Thoracic aorta (tissue), 2 donors: Measurements from ENCODE around the gene MEOX1. TPM values are rescaled to one million over a fixed set of nuclear protein-coding genes. Genes with fewer than 3 reads are reported as not detected.
A peak's percentile ranks its signal among the peaks of the same experiment; 100 is the strongest.

Experiments
- ATAC-seq: fragments of 150-250 bp; one replicate; pipeline ENCODE4 v1.8.0; 2017; ENCODE audit warnings: low read depth; ENCODE audit not compliant: insufficient number of reproducible peaks, low FRiP score
- DNase-seq: peaks from one replicate; pipeline ENCODE4 v3.0.0-alpha.2; 2020; ENCODE audit warnings: low spot score
- H3K27ac ChIP-seq, 2 donors: fragments of 200-600 bp; sonication (generic); 1 replicate in 1 of 2; 2 replicates in 1 of 2; pipeline ENCODE4 v1.5.1; 2016; ENCODE audit warnings: mild to moderate bottlenecking in 2 of 2, moderate library complexity in 2 of 2
- H3K27me3 ChIP-seq: fragments of 200-600 bp; sonication (generic); replicated peaks from 2 replicates; pipeline ENCODE4 v1.6.0; 2016; ENCODE audit warnings: mild to moderate bottlenecking; ENCODE audit not compliant: insufficient read depth
- H3K36me3 ChIP-seq: fragments of 200-600 bp; sonication (generic); one replicate; pipeline ENCODE4 v1.5.1; 2016
- H3K4me1 ChIP-seq, 2 donors: fragments of 200-600 bp; sonication (generic); 1 replicate in 1 of 2; 2 replicates in 1 of 2; pipeline versions ENCODE4 v1.5.1 to v1.6.0; 2016; ENCODE audit warnings: low read depth in 2 of 2, mild to moderate bottlenecking in 1 of 2; ENCODE audit not compliant: control insufficient read depth in 1 of 2
- H3K4me3 ChIP-seq: fragments of 200-600 bp; sonication (generic); 2 replicates; pipeline ENCODE4 v1.5.1; 2016; ENCODE audit warnings: mild to moderate bottlenecking
- H3K9me3 ChIP-seq: fragments of 200-600 bp; sonication (generic); 2 replicates; pipeline ENCODE4 v1.5.1; 2016
- total RNA-seq, 2 donors: library from RNA; depleted of rRNA; stranded (reverse); fragments of >200 nt; gene quantifications; one replicate each; pipeline versions ENCODE4 v1.1.0 to v1.2.3, GENCODE V29; 2016
- TF ChIP-seq, protein P1 (sequence below): fragments of 200-600 bp; sonication (generic); IDR thresholded peaks from one replicate; pipeline ENCODE4 v1.5.1; 2019; ENCODE audit warnings: antibody characterized with exemption

MEOX1 gene
- total RNA-seq, 2 donors from 2014 or later, result 3.0 to 5.4 TPM

DNA sequence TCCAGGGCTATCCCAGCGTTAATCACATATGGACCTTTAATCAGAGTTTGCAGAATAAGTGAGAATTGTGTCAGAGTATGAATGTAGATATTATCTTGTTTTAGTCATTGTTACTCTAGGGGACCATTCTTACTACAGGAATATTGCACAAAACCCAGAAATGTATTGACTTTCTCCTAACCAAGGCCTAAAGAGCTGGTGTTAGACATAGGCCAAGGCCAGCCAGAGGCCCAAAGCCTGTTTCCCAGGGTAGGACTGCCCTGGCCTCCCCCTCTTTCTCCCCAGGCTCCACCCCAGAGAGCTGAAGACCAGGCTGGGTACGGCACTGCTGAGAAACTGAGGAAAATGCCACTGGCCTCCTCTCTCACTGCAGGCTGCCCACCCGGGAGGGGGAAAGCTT lies 41.9 kb upstream of the MEOX1 start:
- no peaks in the 10 kb centered on the region for H3K27me3 ChIP-seq
- H3K27ac ChIP-seq, result no peak overlapping the region
- DNase-seq, result no peak
- ATAC-seq, result no peak
- H3K4me1 ChIP-seq, result peaks cover 6 to 17% of the 10 kb centered on the region in 2 donors
- no peak overlapping the region for H3K4me3 ChIP-seq
- no peaks in the 10 kb centered on the region for H3K9me3 ChIP-seq
- H3K36me3 ChIP-seq, result no peaks in the 10 kb centered on the region
- TF ChIP-seq, protein P1, sequence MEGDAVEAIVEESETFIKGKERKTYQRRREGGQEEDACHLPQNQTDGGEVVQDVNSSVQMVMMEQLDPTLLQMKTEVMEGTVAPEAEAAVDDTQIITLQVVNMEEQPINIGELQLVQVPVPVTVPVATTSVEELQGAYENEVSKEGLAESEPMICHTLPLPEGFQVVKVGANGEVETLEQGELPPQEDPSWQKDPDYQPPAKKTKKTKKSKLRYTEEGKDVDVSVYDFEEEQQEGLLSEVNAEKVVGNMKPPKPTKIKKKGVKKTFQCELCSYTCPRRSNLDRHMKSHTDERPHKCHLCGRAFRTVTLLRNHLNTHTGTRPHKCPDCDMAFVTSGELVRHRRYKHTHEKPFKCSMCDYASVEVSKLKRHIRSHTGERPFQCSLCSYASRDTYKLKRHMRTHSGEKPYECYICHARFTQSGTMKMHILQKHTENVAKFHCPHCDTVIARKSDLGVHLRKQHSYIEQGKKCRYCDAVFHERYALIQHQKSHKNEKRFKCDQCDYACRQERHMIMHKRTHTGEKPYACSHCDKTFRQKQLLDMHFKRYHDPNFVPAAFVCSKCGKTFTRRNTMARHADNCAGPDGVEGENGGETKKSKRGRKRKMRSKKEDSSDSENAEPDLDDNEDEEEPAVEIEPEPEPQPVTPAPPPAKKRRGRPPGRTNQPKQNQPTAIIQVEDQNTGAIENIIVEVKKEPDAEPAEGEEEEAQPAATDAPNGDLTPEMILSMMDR, result no peak

GRCh38 chr17:43702637-43703036 lies 40.9 kb upstream of the MEOX1 start:
- Histone ChIP-seq H3K27me3 (no peaks in the 10 kb centered on the region), H3K36me3 (no peaks in the 10 kb centered on the region), H3K27ac (peak overlapping the region in 1 of 2 donors; percentile 32), H3K9me3 (no peaks in the 10 kb centered on the region), H3K4me1 (peaks cover 12 to 27% of the 10 kb centered on the region in 2 donors), H3K4me3 (no peak overlapping the region)
- TF ChIP-seq, protein P1, result no peak
- no peak for ATAC-seq
- DNase-seq, result no peak

DNA sequence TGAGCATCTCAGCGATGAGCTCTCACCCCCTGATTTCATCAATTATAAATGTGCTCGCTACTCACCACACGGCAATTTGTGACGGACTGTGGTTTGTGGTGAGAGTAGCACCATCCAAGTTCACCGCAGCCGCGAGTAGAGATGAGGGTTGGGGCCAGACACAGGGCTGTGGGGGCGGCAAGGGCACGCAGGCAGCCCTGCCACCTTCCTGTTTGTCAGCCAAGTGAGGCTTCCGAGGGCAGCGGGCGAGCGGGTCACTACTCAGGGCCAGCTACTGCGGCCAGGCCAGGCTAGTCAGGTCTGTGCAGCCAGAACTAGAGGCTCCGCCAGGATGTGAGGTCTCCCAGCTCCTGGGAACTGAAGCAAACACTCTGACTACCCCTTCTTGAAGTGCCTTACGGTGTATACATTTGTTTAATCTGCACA lies 39.6 kb upstream of the MEOX1 start:
- TF ChIP-seq, protein P1, result no peak
- no peak for ATAC-seq

GRCh38 chr17:43699438-43699756 lies 37.7 kb upstream of the MEOX1 start:
- Histone ChIP-seq H3K27ac (peak overlapping the region; percentile 70 to 77), H3K9me3 (no peaks in the 10 kb centered on the region), H3K36me3 (no peaks in the 10 kb centered on the region), H3K4me3 (no peak overlapping the region), H3K27me3 (no peaks in the 10 kb centered on the region), H3K4me1 (peaks cover 39 to 57% of the 10 kb centered on the region in 2 donors)
- ATAC-seq, result no peak
- TF ChIP-seq, protein P1, result no peak
- no peak for DNase-seq

More for the DNA sequence above, 39.6 kb upstream of the MEOX1 start:
- Histone ChIP-seq H3K9me3 (no peaks in the 10 kb centered on the region), H3K4me3 (no peak overlapping the region), H3K36me3 (no peaks in the 10 kb centered on the region), H3K4me1 (peaks cover 24 to 40% of the 10 kb centered on the region in 2 donors), H3K27ac (no peak overlapping the region), H3K27me3 (no peaks in the 10 kb centered on the region)
- DNase-seq, result no peak

DNA sequence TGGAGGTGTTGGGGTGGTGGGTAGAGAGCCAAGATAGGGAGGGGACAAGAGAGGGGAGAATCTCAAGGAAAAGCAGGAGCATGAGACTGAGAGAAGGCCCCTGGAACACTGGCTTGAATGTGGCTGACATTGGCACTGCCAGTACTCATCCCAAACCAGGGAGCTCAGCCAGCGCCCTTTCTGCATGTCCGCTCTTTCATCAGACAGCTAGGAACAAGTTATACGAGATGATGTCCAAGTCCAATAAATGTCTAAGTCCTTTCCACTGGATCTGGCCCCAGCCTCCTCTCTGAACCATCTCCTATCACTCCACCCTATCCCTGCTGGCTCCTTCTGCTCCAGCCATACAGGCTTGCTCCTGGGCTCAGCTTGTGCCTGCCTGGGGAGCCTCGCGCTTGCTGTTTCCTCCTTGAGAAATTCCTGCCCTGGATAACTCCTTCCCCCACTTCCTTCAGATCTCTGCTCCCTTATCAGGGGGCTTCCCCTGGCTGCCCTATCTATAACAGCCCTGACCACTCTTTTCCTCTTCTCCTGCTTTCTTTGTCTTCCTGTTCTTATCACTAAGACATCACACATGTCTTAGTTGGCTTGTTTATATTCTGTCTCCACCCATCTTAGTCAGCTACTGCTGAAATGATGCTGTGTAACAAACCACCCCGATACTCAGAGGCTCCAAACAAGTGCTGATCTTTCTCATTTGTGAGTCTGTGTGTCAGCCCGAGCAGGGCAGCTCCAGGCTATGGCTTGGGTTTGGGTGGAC lies 37.1 kb upstream of the MEOX1 start:
- no peak for ATAC-seq
- no peaks in the 10 kb centered on the region for H3K36me3 ChIP-seq
- H3K27me3 ChIP-seq, result no peaks in the 10 kb centered on the region
- DNase-seq, result no peak
- TF ChIP-seq, protein P1, result no peak
- no peaks in the 10 kb centered on the region for H3K9me3 ChIP-seq
- H3K27ac ChIP-seq, result peak overlapping the region; percentile 70 to 77
- peaks cover 39 to 61% of the 10 kb centered on the region in 2 donors for H3K4me1 ChIP-seq
- H3K4me3 ChIP-seq, result no peak overlapping the region
